Left lung (tissue), 10 donors: ENCODE results near the gene COL1A1. TPM values are rescaled to one million over a fixed set of nuclear protein-coding genes. Genes with fewer than 3 reads are reported as not detected.

Experiments used
- ATAC-seq: fragments of 200-7000 bp; cut with Tn5 transposase; one replicate; pipeline ENCODE4 v1.9.1; 2020; ENCODE audit warnings: moderate library complexity
- DNase-seq, 4 donors: peaks; one replicate each; pipeline ENCODE4 v3.0.0-alpha.2; 2013 to 2020
- H3K27ac ChIP-seq, 2 donors: fragments of 200-600 bp; sonication (generic) in 1 of 2; one replicate each; pipeline versions ENCODE4 v1.5.0 to v1.8.0; 2020 to 2021
- H3K27me3 ChIP-seq, 2 donors: fragments of 200-600 bp; sonication (generic) in 1 of 2; one replicate each; pipeline versions ENCODE4 v1.5.0 to v1.8.0; 2020 to 2021
- H3K36me3 ChIP-seq, 2 donors: fragments of 200-600 bp; sonication (generic) in 1 of 2; one replicate each; pipeline versions ENCODE4 v1.5.0 to v1.8.0; 2020 to 2021
- H3K4me1 ChIP-seq, 2 donors: fragments of 200-600 bp; one replicate each; pipeline ENCODE4 v1.8.0; 2021
- H3K4me3 ChIP-seq, 2 donors: fragments of 200-600 bp; sonication (generic) in 1 of 2; one replicate each; pipeline versions ENCODE4 v1.5.0 to v1.8.0; 2020 to 2021; ENCODE audit warnings: mild to moderate bottlenecking in 1 of 2
- H3K9me3 ChIP-seq, 2 donors: fragments of 200-600 bp; sonication (generic) in 1 of 2; one replicate each; pipeline versions ENCODE4 v1.5.0 to v1.8.0; 2020 to 2021
- intact Hi-C, 2 donors: fragments of 100-400 bp; cut with DNase I; formaldehyde crosslinking; loops; one replicate each; pipeline versions ENCODE4 v1.11.2 to v1.14.2; 2022
- polyA plus RNA-seq, 6 donors: library from polyadenylated mRNA; unstranded; fragments of 120-200 nt; gene quantifications; one replicate each; pipeline ENCODE4 v1.2.1, GENCODE V29; 2013; ENCODE audit not compliant: insufficient read length in 6 of 6
- total RNA-seq, 2 donors: library from RNA; stranded (reverse); fragmentation: NEBNext Ultra II Directional; extraction: Animal tissue kit (Norgen Biotek cat#: 25700); gene quantifications; one replicate each; pipeline ENCODE4 v1.2.1, GENCODE V29; 2021
- TF ChIP-seq, protein P1 (sequence below), 2 donors: fragments of 200-600 bp; sonication (generic) in 1 of 2; IDR thresholded peaks; one replicate each; pipeline versions ENCODE4 v1.5.0 to v1.8.0; 2021; ENCODE audit warnings: antibody characterized with exemption in 2 of 2
- donor health status: DM: no; HTN: yes; CAD: no.
- donor health status: DM: no; HTN: no; CAD: no.

Gene COL1A1
- total and polyA plus RNA-seq, 8 donors = 421 to 4,830 (median 675) TPM

DNA sequence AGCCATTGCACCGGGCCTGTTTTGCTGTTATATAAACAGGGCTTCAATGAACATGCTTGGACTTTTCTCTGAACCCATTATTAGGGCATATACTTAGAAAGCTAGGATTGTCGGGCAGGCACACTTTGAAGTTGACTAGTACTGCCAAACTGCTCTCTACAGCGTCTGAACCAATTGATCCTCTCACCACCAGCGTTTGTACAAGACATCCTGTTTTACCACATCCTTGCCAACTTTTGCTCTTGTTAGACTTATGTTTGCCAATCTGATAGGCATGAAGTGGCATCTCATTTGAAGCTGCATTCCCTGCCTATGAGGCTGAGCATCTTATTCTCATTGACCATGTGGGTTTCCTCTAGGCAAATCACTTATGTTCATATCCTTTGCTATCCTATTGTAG lies 43.5 kb downstream of the COL1A1 start:
- H3K36me3 ChIP-seq = no peaks in the 10 kb centered on the region
- H3K27me3 ChIP-seq = peaks cover 0 to 9% of the 10 kb centered on the region in 2 donors
- intact Hi-C loops = no loop called here
- no peaks in the 10 kb centered on the region for H3K9me3 ChIP-seq
- DNase-seq (no peak), ATAC-seq (no peak)
- H3K27ac ChIP-seq = no peak overlapping the region
- TF ChIP-seq, protein P1, sequence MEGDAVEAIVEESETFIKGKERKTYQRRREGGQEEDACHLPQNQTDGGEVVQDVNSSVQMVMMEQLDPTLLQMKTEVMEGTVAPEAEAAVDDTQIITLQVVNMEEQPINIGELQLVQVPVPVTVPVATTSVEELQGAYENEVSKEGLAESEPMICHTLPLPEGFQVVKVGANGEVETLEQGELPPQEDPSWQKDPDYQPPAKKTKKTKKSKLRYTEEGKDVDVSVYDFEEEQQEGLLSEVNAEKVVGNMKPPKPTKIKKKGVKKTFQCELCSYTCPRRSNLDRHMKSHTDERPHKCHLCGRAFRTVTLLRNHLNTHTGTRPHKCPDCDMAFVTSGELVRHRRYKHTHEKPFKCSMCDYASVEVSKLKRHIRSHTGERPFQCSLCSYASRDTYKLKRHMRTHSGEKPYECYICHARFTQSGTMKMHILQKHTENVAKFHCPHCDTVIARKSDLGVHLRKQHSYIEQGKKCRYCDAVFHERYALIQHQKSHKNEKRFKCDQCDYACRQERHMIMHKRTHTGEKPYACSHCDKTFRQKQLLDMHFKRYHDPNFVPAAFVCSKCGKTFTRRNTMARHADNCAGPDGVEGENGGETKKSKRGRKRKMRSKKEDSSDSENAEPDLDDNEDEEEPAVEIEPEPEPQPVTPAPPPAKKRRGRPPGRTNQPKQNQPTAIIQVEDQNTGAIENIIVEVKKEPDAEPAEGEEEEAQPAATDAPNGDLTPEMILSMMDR (IDR thresholded peaks at IDR 0.05) = no peak
- H3K4me3 ChIP-seq = no peak overlapping the region
- peaks cover 0 to 48% of the 10 kb centered on the region in 2 donors for H3K4me1 ChIP-seq

DNA sequence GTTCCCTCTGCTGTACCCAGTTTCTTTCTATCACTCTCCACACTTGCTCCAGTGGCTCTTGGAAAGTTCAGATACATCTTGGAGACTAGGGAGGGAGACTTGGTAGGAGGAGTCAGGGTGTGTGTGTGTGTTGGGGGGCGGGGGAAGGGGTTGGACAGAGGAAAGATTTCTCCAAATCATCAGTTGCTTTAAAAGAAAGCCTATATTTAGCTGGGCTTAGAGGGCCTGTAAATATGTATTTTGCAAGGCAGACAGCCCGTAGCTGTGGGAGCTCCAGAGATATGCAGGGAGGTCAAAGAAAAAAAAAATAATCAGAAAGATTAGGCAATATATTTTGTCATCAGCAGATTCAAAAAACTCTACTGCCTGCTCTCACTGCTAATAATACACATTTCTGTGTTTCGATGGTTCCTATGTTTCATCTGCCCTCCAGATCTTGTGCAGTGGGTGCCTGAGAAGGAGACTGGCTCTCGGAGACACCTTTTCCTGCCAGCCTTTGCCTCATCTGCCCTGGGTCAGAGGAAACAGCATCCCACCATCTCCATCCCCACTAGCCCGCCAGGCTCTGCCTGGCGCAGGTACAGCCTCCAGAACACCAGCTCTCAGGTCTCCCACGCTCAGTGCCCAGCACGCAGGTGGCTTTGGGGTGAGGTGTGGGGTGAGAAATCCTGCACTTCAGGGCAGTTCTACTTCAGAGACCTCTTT lies 46.2 kb downstream of the COL1A1 start:
- H3K27me3 ChIP-seq = no peaks in the 10 kb centered on the region
- H3K9me3 ChIP-seq = no peaks in the 10 kb centered on the region
- TF ChIP-seq, protein P1 (IDR thresholded peaks at IDR 0.05) = no peak
- H3K36me3 ChIP-seq = no peaks in the 10 kb centered on the region
- H3K27ac ChIP-seq = peak overlapping the region; percentile 50 to 83
- peaks cover 0 to 46% of the 10 kb centered on the region in 2 donors for H3K4me1 ChIP-seq
- H3K4me3 ChIP-seq = no peak overlapping the region
- ATAC-seq (no peak), DNase-seq (peak in 3 of 4 donors; percentile 28 to 86 (median 68))
- intact Hi-C loops = no loop called here

DNA sequence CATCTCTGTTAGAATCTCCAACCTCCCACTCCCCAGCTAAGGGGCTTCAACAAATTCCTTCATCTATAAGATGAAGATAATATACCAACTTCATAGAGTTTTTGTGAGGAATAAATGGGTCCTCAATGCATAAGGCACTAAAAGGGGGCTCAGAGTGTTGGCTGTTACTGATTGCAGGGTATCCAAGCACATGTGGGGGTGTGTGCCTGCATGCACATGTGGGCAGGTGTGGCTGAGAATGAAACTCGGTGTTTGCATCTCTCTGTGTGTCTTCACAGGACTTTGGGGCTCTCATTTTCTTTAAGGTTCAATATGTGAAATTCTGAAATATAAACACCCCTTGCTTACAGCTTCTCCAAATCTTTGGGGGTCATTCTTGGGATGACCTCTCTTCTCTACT lies 46.8 kb downstream of the COL1A1 start:
- no peak overlapping the region for H3K4me3 ChIP-seq
- peaks cover 0 to 46% of the 10 kb centered on the region in 2 donors for H3K4me1 ChIP-seq
- DNase-seq (no peak), ATAC-seq (no peak)
- H3K27me3 ChIP-seq = no peaks in the 10 kb centered on the region
- H3K9me3 ChIP-seq = no peaks in the 10 kb centered on the region
- intact Hi-C loops = no loop called here
- no peaks in the 10 kb centered on the region for H3K36me3 ChIP-seq
- TF ChIP-seq, protein P1 (IDR thresholded peaks at IDR 0.05) = no peak
- H3K27ac ChIP-seq = peak overlapping the region; percentile 83 to 89

DNA sequence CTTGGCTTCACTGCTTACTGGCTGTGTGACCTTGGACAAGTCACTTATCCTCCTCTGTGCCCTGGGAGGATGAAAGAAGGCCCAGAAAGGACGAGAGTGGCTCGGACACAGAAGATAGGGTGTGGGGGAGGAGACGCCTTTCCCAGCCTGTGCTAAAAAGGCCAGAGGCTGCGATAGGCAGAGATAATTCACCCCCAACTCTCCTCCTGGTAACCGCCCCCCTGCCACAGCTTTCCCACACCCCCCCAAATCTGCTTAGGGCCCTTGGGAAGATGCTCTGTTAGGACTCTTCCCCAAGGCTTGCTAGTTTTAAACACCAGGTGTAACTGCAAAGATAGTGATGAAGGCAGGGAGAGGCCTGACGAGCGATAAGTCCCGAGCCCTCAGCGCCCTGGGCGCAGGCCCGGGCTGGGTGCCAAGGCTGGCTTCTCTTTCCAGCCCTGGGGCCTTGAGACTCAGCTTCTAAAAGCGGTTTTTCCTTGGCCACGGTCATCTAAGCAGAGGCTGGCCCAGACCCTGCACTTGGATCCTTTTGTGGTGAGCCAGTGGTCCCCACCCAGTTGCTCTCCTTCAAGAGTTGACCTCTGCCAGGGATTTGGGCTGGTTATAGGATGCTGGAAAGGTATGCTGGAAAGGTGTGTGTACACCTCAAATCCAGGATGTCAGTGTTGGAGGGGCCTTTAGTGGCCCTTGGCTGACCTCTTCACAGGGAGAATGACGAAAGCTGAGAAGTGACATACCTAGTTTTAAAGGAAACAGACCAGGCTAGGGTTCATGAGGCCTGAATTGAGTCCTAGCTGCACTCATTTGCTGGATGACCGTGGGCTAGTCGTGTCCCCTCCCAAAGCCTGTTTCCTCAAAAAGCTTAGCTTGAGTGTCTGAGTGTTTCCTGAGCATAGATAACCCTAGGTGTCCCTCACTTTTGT lies 47.5 kb downstream of the COL1A1 start:
- TF ChIP-seq, protein P1 (IDR thresholded peaks at IDR 0.05) = no peak
- ATAC-seq (no peak), DNase-seq (peak in 1 of 4 donors; percentile 77)
- no peaks in the 10 kb centered on the region for H3K9me3 ChIP-seq
- H3K4me3 ChIP-seq = no peak overlapping the region
- no peaks in the 10 kb centered on the region for H3K27me3 ChIP-seq
- peaks cover 0 to 46% of the 10 kb centered on the region in 2 donors for H3K4me1 ChIP-seq
- H3K27ac ChIP-seq = peak overlapping the region; percentile 44 to 89
- H3K36me3 ChIP-seq = no peaks in the 10 kb centered on the region
- intact Hi-C loops = no loop called here

DNA sequence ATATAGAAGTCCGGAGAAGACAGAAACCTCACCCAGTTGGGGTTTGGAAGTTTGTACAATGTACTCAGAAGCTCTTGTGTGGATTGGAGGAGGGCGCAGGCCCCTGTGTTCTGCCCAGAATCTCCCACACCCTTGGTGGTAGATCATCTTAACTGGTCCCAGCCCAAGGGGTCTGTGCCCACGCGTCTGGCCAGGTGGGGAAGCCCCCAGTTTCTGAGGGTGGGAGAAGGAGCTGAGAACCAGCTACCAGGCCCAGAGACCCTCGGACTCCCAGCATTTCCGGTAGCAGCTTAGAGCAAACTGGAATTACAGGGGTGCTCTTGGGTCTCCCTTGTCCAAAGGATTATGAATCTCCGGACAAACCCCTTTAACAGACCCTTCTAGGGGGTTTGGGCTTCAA lies 48.7 kb downstream of the COL1A1 start:
- H3K9me3 ChIP-seq = no peaks in the 10 kb centered on the region
- H3K4me3 ChIP-seq = peak overlapping the region in 1 of 2 donors; percentile 98
- peak overlapping the region; percentile 89 to 92 for H3K27ac ChIP-seq
- peak in 1 of 4 donors; percentile 37 for DNase-seq
- H3K4me1 ChIP-seq = peaks cover 4 to 57% of the 10 kb centered on the region in 2 donors
- TF ChIP-seq, protein P1 (IDR thresholded peaks at IDR 0.05) = no peak
- intact Hi-C loops = no loop called here
- ATAC-seq = no peak
- no peaks in the 10 kb centered on the region for H3K27me3 ChIP-seq
- no peaks in the 10 kb centered on the region for H3K36me3 ChIP-seq
